Measurements from ENCODE around the gene LHX4. TPM values are rescaled to one million over a fixed set of nuclear protein-coding genes. Genes with fewer than 3 reads are reported as not detected.

LHX4 gene
- total and polyA plus RNA-seq, 2 of the 13 experiments (the other 11 are each of a cell fraction or from before 2014, with no cell fraction given) = 0.03 to 0.07 TPM

GRCh38 chr1:180232521-180233043 is 2.5 kb downstream of the LHX4 start (continued):
- TF ChIP-seq ZNF20 (CRISPR knock-in tag; IDR thresholded peaks at IDR 0.05) = no peak
- TF ChIP-seq ZNF598 (CRISPR knock-in tag; IDR thresholded peaks at IDR 0.05; ENCODE audit: borderline replicate concordance) = no peak
- TF ChIP-seq NR0B2 (CRISPR knock-in tag; IDR thresholded peaks at IDR 0.05) = no peak
- TF ChIP-seq ZNF619 (CRISPR knock-in tag; IDR thresholded peaks at IDR 0.05) = no peak
- TF ChIP-seq ADNP (CRISPR knock-in tag; IDR thresholded peaks at IDR 0.05) = no peak
- no peak for TF ChIP-seq MIXL1 (CRISPR knock-in tag; IDR thresholded peaks at IDR 0.05)
- TF ChIP-seq TARDBP (CRISPR knock-in tag; IDR thresholded peaks at IDR 0.05) = no peak
- no peak for TF ChIP-seq ZNF652 (CRISPR knock-in tag; IDR thresholded peaks at IDR 0.05; ENCODE audit: borderline replicate concordance, low read depth)

GRCh38 chr1:180233191-180234011 is 3.3 kb downstream of the LHX4 start:
- no peak for ATAC-seq
- WGBS (ENCODE audit: low lambda C conversion rate) = 43% methylated on average over 60 of the region's 71 CpGs
- peak overlapping the region; percentile 7; the same call in 1 of the 2 replicates for H3K4me2 ChIP-seq (ENCODE audit: low read depth, low read length)
- H3K27ac ChIP-seq (ENCODE audit: extremely low read length, insufficient read depth, low read length) = no peak overlapping the region
- H3K4me1 ChIP-seq (ENCODE audit: insufficient read depth, low read length) = peaks cover 38% of the 10 kb centered on the region
- intact Hi-C loops (cut with micrococcal nuclease; ENCODE audit: unreplicated experiment) (no loop called here), in situ Hi-C loops (cut with HindIII; ENCODE audit: extremely low pct_ligation_motif_present, low pct_unique_long_range_greater_than_20kb) (no loop called here)
- CTCF ChIA-PET (ENCODE audit: low intra/inter-chr PET ratio, low total read pairs) = interaction anchor here (0.6 kb wide), 1 partner anchor 20 kb away, joined by 3 read pairs; no protein-coding TSS in a partner anchor
- POLR2A ChIA-PET = no interaction called here
- TF ChIP-seq NR2F1 (CRISPR knock-in tag; IDR thresholded peaks at IDR 0.05) (no peak), UBTF (CRISPR knock-in tag; IDR thresholded peaks at IDR 0.05) (no peak), ATF7 (IDR thresholded peaks at IDR 0.05) (no peak), ATF7 (CRISPR knock-in tag; IDR thresholded peaks at IDR 0.05) (no peak), CENPBD1 (CRISPR knock-in tag; IDR thresholded peaks at IDR 0.05; ENCODE audit: borderline replicate concordance, low read depth) (no peak), CBFB (CRISPR knock-in tag; IDR thresholded peaks at IDR 0.05) (no peak), ZNF562 (CRISPR knock-in tag; IDR thresholded peaks at IDR 0.05; ENCODE audit: borderline replicate concordance) (no peak), DMAP1 (CRISPR knock-in tag; IDR thresholded peaks at IDR 0.05) (no peak)
- no TSS peak for BruUV-seq (replicated peaks)
- H3K9me3 ChIP-seq (ENCODE audit: low read length) = no peaks in the 10 kb centered on the region
- DNase-seq (ENCODE audit: low spot score) = no peak
- peaks cover 13% of the 10 kb centered on the region; the same call in 1 of the 2 replicates for H4K20me1 ChIP-seq (ENCODE audit: insufficient read depth, low read length)
- no peaks in the 10 kb centered on the region for H3K79me2 ChIP-seq (ENCODE audit: insufficient read depth, low read length)
- no peak for FAIRE-seq
- H3K4me3 ChIP-seq (replicated peaks in 1 of 3; ENCODE audit: insufficient read depth in 1 of 3, low read depth in 2 of 3, low read length in 3 of 3) = no peak overlapping the region
- H3K36me3 ChIP-seq (replicated peaks in 1 of 2; ENCODE audit: control insufficient read depth in 1 of 2, insufficient read depth in 2 of 2, low read length in 2 of 2) = no peaks in the 10 kb centered on the region
- H3K27me3 ChIP-seq (ENCODE audit: control insufficient read depth in 1 of 2, insufficient read depth in 2 of 2, low read length in 2 of 2) = peaks cover 21 to 92% of the 10 kb centered on the region in 2 experiments
- no peak overlapping the region for H3K9ac ChIP-seq (ENCODE audit: insufficient read depth, low read depth, low read length)
- H2AFZ ChIP-seq (ENCODE audit: low read length) = no peak overlapping the region
